ENCODE measurements around the gene CCDC68.

DNA sequence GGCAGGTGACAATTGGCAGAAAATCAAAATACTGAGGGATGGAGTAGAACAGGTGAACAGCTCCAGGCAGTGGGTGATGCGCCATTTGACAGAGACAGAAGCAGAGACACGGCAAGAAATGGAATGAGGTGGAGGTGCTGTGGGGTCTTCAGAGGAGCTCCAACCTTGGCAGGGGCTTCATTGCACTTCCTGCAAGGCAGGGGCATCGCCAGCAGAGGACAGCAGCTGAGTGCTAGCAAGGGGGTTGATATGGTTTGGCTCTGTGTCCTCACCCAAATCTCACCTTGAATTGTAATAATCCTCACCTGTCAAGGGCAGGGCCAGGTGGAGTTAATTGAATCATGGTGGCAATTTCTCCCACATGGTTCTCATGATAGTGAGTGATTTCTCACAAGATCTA, 42.8 kb downstream of the CCDC68 start:
- TF ChIP-seq CTCF (conservative IDR thresholded peaks at IDR 0.05; ENCODE audit: low read depth, low read length) (0 out of 2 replicates have a peak, but pooled peaks have one; percentile 10), EZH2 (IDR thresholded peaks at IDR 0.05; ENCODE audit: low read length, unreplicated experiment) (no peak), EZH2phosphoT487 (IDR thresholded peaks at IDR 0.05; ENCODE audit: borderline replicate concordance, low read length) (no peak)
